Aorta (tissue), 5 donors: ENCODE measurements around the gene POC1B. TPM values are rescaled to one million over a fixed set of nuclear protein-coding genes. Genes with fewer than 3 reads are reported as not detected.

Source experiments
- ATAC-seq: fragments of 200-7000 bp; cut with Tn5 transposase; one replicate; pipeline ENCODE4 v1.9.1; 2022; ENCODE audit warnings: moderate library complexity; ENCODE audit not compliant: low FRiP score
- DNase-seq, 2 donors: peaks; one replicate each; pipeline ENCODE4 v3.0.0-alpha.2; 2020
- H3K27ac ChIP-seq, 2 donors: one replicate each; pipeline ENCODE4 v1.5.1; 2013; ENCODE audit warnings: low read length in 2 of 2, mild to moderate bottlenecking in 2 of 2, moderate library complexity in 2 of 2, control low read depth in 1 of 2, inconsistent platforms in 1 of 2, low read depth in 1 of 2
- H3K27me3 ChIP-seq, 2 donors: one replicate each; pipeline ENCODE4 v1.6.1; 2013; ENCODE audit warnings: control low read depth in 1 of 2, low read length in 1 of 2, mild to moderate bottlenecking in 1 of 2, moderate library complexity in 1 of 2; ENCODE audit not compliant: insufficient read depth in 2 of 2, control insufficient read depth in 1 of 2
- H3K36me3 ChIP-seq, 2 donors: one replicate each; pipeline ENCODE4 v1.6.1; 2013; ENCODE audit warnings: control low read depth in 1 of 2, low read length in 1 of 2, mild to moderate bottlenecking in 1 of 2; ENCODE audit not compliant: insufficient read depth in 2 of 2, control insufficient read depth in 1 of 2
- H3K4me1 ChIP-seq, 2 donors: one replicate each; pipeline ENCODE4 v1.6.1; 2013; ENCODE audit warnings: low read length in 2 of 2, control low read depth in 1 of 2, mild to moderate bottlenecking in 1 of 2, moderate library complexity in 1 of 2; ENCODE audit not compliant: insufficient read depth in 2 of 2, control insufficient read depth in 1 of 2
- H3K4me3 ChIP-seq, 2 donors: one replicate each; pipeline ENCODE4 v1.5.1; 2013; ENCODE audit warnings: low read length in 2 of 2, control low read depth in 1 of 2, mild to moderate bottlenecking in 1 of 2
- H3K9me3 ChIP-seq: one replicate; pipeline ENCODE4 v1.6.1; 2013; ENCODE audit warnings: mild to moderate bottlenecking, low read length; ENCODE audit not compliant: control insufficient read depth
- WGBS, 2 donors: extraction: QIAGEN DNeasy Blood & Tissue Kit; methylation state at CpG; one replicate each; pipeline ENCODE4 v1.1.7; 2013; 5-methylcytosine and 5-hydroxymethylcytosine counted together
- intact Hi-C, 2 donors: fragments of 100-400 bp; cut with DNase I; formaldehyde crosslinking; loops; one replicate each; pipeline versions ENCODE4 v1.14.2 to v1.15.0; 2022
- polyA plus RNA-seq, 2 donors: library from polyadenylated mRNA; stranded (reverse); fragments of 200-250 nt; gene quantifications; one replicate each; pipeline ENCODE4 v1.2.3, GENCODE V29; 2013
- total RNA-seq, 2 donors: library from RNA; stranded (reverse); fragmentation: NEBNext Ultra II Directional; extraction: Animal tissue kit (Norgen Biotek cat#: 25700); gene quantifications; one replicate each; pipeline ENCODE4 v1.2.1, GENCODE V29; 2021
- donor health status: healthy with polysubstance abuse.
- donor health status: Bipolar disorder and iron deficiency.
- donor health status: DM: no; HTN: no; CAD: no.
- donor health status: DM: no; HTN: no; CAD: no.
- donor health status: DM: yes; HTN: yes; CAD: no.

POC1B gene
- total and polyA plus RNA-seq, 4 donors, result 7.3 to 21.9 (median 20.6) TPM

GRCh38 chr12:89477633-89478279 is 48.1 kb downstream of the POC1B start:
- H3K9me3 ChIP-seq, result no peaks in the 10 kb centered on the region
- H3K4me1 ChIP-seq, result no peaks in the 10 kb centered on the region
- ATAC-seq, result no peak
- H3K27ac ChIP-seq, result no peak overlapping the region
- DNase-seq, result no peak
- intact Hi-C loops, result no loop called here
- H3K27me3 ChIP-seq, result no peaks in the 10 kb centered on the region
- WGBS, 2 donors, result 90 to 97% methylated on average over 8 of the region's 8 CpGs
- H3K4me3 ChIP-seq, result no peak overlapping the region
- H3K36me3 ChIP-seq, result no peaks in the 10 kb centered on the region

DNA sequence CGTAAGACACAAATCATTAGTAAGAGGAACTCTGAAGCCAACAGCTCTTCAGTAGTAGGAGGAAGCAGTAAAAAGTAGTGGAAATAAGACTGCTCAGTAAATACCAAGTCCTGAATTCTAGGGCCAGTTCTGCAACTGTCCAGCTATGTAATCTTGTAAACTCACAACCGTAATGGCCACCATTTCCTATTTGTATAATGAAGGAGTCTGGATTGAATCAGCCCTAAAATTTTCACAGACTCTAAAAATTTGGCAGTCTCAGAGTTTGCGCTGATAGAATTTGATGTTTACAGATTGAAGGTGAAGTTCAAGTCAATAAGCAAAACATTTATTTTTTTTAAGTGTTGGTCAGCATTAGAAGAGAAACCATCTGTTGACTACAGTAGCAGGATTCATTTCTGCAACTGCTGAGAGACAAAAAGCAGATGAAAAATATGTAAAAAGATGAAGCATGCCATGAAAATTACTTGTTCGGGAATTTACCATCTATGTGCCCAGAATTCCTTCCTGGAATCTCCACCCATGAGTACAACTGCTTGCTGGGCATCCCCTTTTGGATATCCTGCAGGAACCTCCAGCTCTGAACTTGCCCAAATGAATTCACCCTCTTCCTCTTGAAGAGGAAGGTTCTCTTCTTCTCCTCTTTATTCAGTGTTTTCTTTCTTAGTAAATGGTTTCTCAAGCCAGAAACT is 48.8 kb downstream of the POC1B start:
- H3K9me3 ChIP-seq, result no peaks in the 10 kb centered on the region
- H3K4me3 ChIP-seq, result no peak overlapping the region
- H3K27ac ChIP-seq, result no peak overlapping the region
- no peak for ATAC-seq
- no peaks in the 10 kb centered on the region for H3K4me1 ChIP-seq
- intact Hi-C loops, result no loop called here
- H3K36me3 ChIP-seq, result no peaks in the 10 kb centered on the region
- no peaks in the 10 kb centered on the region for H3K27me3 ChIP-seq
- DNase-seq, result no peak
- 88 to 90% methylated on average over 4 of the region's 4 CpGs for WGBS, 2 donors

- H3K27me3 ChIP-seq, result no peaks in the 10 kb centered on the region
- intact Hi-C loops, result no loop called here
- H3K36me3 ChIP-seq, result no peaks in the 10 kb centered on the region
- no peak for DNase-seq
- ATAC-seq, result no peak
- no peak overlapping the region for H3K4me3 ChIP-seq
- no peak overlapping the region for H3K27ac ChIP-seq
- no peaks in the 10 kb centered on the region for H3K9me3 ChIP-seq
- H3K4me1 ChIP-seq, result no peaks in the 10 kb centered on the region
- 86 to 87% methylated on average over 3 of the region's 3 CpGs for WGBS, 2 donors
Observed at GRCh38 chr12:89476232-89476631, 49.6 kb downstream of the POC1B start.

GRCh38 chr12:89475203-89475990 is 50.5 kb downstream of the POC1B start:
- no peaks in the 10 kb centered on the region for H3K27me3 ChIP-seq
- no peak for DNase-seq
- H3K36me3 ChIP-seq, result no peaks in the 10 kb centered on the region
- H3K9me3 ChIP-seq, result no peaks in the 10 kb centered on the region
- H3K4me3 ChIP-seq, result no peak overlapping the region
- H3K4me1 ChIP-seq, result no peaks in the 10 kb centered on the region
- ATAC-seq, result no peak
- 64 to 67% methylated on average over 6 of the region's 6 CpGs for WGBS, 2 donors
- intact Hi-C loops, result no loop called here
- no peak overlapping the region for H3K27ac ChIP-seq

DNA sequence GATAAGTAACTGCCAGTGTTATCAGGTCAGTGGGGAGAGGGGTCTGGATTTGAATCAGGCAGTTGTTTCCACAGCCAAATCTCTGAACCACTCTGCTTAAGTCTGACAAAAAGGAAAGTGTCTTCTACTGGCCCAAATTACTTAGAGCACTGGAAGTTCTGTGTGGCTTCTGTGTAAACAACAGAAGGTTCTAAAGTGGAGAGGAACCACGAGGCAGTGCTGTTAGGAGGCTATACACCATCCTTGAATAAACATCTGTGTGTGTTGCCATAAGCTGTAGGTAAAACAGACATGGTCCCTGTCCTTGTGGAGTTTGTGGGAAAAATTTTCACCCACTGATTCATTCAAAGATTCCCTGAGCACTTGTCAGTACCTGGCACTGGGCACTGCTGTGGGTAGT is 51.2 kb downstream of the POC1B start:
- H3K9me3 ChIP-seq, result no peaks in the 10 kb centered on the region
- 43 to 44% methylated on average over 1 of the region's 1 CpG for WGBS, 2 donors
- no peak overlapping the region for H3K27ac ChIP-seq
- DNase-seq, result no peak
- H3K36me3 ChIP-seq, result no peaks in the 10 kb centered on the region
- no peaks in the 10 kb centered on the region for H3K27me3 ChIP-seq
- no peak for ATAC-seq
- no peak overlapping the region for H3K4me3 ChIP-seq
- intact Hi-C loops, result no loop called here
- H3K4me1 ChIP-seq, result no peaks in the 10 kb centered on the region

GRCh38 chr12:89472508-89472907 is 53.3 kb downstream of the POC1B start:
- H3K9me3 ChIP-seq, result no peaks in the 10 kb centered on the region
- H3K27me3 ChIP-seq, result no peaks in the 10 kb centered on the region
- no peak overlapping the region for H3K27ac ChIP-seq
- 56 to 61% methylated on average over 2 of the region's 2 CpGs for WGBS, 2 donors
- intact Hi-C loops, result loop anchor here in 1 of 2 donors (2.0 kb wide), 1 partner anchor 52 kb away; the partner anchor contains the start of gene GALNT4
- H3K4me1 ChIP-seq, result no peaks in the 10 kb centered on the region
- no peaks in the 10 kb centered on the region for H3K36me3 ChIP-seq
- DNase-seq, result no peak
- no peak overlapping the region for H3K4me3 ChIP-seq
- ATAC-seq, result no peak

DNA sequence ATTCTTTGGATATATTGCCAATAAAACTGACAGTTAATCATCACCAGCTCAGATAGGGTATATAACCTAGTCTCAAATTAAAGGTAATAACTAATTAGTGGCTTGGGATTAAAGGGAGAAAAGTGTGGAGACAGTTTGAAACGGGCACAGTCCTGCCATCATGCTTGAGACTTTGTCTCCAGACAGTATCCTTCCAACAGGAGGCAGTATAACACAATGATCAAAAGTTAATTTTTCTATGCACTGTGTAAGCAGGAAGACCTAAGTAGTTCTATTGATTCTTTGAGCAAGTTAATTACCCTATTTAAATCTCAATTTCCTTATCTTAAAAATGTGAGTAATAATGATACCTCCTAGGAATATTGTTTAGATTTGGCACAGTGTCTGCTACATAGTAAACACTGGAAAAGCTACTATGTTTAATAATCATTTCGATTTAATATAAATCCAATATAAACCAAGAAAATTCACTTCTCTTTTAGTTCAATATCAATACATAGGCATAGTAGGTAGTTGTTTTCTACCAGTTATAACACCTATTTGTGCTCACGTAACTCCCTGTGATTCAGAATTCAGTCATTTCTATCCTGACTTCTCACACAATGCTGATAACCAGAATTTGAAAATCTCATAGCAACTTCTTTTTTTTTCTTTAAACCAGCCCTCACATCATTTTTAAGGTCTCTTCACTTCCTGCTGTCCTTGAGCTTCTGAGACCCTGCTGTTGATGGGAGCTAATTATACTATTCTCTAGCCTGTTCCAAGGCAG is 54.9 kb downstream of the POC1B start:
- Histone ChIP-seq H3K27me3 (no peaks in the 10 kb centered on the region), H3K36me3 (no peaks in the 10 kb centered on the region), H3K4me1 (no peaks in the 10 kb centered on the region), H3K9me3 (no peaks in the 10 kb centered on the region), H3K27ac (no peak overlapping the region), H3K4me3 (no peak overlapping the region)
- ATAC-seq, result peak; percentile 76
- WGBS, 2 donors, result 56 to 59% methylated on average over 3 of the region's 3 CpGs
- intact Hi-C loops, result loop anchor here in 1 of 2 donors (2.0 kb wide), 1 partner anchor 54 kb away; the partner anchor contains the start of gene GALNT4
- DNase-seq, result no peak

DNA sequence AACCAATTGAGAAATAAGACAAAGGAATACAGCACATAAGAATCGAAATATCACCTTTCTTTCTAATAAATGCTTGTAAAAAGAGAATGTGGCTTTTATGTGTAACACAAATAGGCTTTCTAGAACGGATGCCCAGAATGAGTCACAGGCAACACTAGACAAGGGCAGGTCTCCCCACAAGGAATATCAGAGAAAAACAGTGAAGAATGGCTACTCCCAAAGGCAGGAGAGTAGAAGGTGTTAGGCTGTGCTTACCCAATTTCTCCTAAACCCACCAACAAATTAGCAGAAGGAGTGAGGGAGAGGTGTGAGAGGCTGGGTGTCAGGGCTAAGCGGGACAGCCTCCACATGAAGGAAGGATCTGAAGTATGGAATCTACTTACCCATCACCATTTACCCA is 56.5 kb downstream of the POC1B start:
- H3K4me3 ChIP-seq, result no peak overlapping the region

More for the DNA sequence above, 56.5 kb downstream of the POC1B start:
- ATAC-seq (no peak), DNase-seq (no peak)
- intact Hi-C loops, result loop anchor here in 1 of 2 donors (10.0 kb wide), 1 partner anchor 455 kb away; no protein-coding TSS in a partner anchor
- Histone ChIP-seq H3K36me3 (no peaks in the 10 kb centered on the region), H3K9me3 (no peaks in the 10 kb centered on the region), H3K27ac (no peak overlapping the region), H3K27me3 (no peaks in the 10 kb centered on the region), H3K4me1 (no peaks in the 10 kb centered on the region)
- 68 to 79% methylated on average over 3 of the region's 3 CpGs for WGBS, 2 donors
